AG09309 (cell line): Measurements from ENCODE around the gene CSTF3.

Experiments used
- DNase-seq: peaks from one replicate; pipeline ENCODE4 v3.0.0-alpha.2; 2010; ENCODE audit warnings: low read depth
- H3K4me3 ChIP-seq: 2 replicates; pipeline ENCODE4 v1.5.1; 2011; ENCODE audit warnings: mild to moderate bottlenecking, low read depth, low read length, moderate library complexity; ENCODE audit not compliant: control insufficient read depth
- CTCF ChIP-seq: IDR thresholded peaks from 2 replicates; pipeline ENCODE4 v1.5.1; 2011; ENCODE audit warnings: mild to moderate bottlenecking, low read depth, low read length, inconsistent platforms; ENCODE audit not compliant: insufficient read depth, control insufficient read depth; ENCODE audit errors: missing control alignments

CSTF3 gene

GRCh38 chr11:33191467-33191866, 30.2 kb upstream of the CSTF3 start:
- H3K4me3 ChIP-seq = no peak overlapping the region
- DNase-seq = no peak
- TF ChIP-seq CTCF = no peak

DNA sequence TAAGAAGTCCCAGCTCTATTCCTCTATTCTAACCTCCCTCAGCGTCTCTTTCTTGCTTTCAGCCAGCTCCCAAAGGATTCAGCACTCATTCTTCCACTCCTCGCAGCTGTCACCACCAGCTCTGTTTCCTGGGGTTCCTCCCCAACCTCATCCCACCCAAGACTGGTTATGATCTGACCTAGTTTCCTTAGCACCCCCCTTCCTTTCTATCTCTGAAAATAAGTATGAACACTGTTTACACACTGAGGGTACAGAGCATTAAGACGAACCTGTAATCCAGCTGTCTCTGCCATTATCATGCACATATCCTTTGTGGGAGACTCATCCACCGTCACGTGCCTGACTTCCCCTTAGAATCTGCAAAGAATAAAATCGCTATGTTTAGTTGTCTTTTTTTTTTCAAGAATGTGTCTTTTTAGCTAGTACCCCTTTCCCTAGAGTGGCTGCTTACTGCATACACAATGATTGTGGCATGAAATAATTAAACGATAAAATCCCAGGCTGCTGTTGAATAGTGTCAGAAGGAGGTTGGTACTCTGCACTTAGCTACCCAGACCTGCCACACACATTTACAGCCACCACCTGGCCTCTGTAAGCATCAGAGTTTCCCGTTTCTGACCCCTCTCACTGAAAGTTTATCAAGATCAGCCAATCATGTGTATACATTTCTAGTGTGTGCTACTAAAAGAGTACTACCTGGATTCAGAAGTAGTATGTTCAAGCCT, 26.9 kb upstream of the CSTF3 start:
- no peak for DNase-seq

GRCh38 chr11:33185756-33186155, 24.5 kb upstream of the CSTF3 start:
- TF ChIP-seq CTCF = no peak
- no peak for DNase-seq
- H3K4me3 ChIP-seq = no peak overlapping the region

More for the DNA sequence above, 26.9 kb upstream of the CSTF3 start:
- H3K4me3 ChIP-seq = no peak overlapping the region
- TF ChIP-seq CTCF = no peak

GRCh38 chr11:33182246-33182878, 21.1 kb upstream of the CSTF3 start:
- no peak for TF ChIP-seq CTCF
- no peak for DNase-seq
- H3K4me3 ChIP-seq = no peak overlapping the region

DNA sequence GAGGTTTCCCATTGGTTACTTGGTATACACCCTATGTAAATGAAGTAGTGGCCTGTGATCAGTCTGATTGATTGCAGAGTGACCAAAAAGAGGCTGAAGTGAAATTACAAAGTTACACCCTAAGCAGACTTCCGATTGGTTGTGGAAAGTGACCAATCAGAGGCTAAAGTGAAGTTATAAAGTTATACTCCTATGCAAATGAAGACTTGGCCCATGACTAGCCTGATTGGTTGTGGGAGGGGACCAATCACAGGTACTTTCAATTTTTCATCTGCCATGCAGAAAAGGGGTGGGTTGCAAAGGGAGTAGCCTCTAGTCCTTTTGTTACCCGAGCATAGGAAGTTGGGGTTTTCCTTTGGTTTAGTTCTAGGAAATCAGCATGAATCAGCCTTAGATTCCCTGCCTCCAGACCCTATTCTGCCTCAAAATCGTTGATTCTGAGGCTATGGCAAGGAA, 18.1 kb upstream of the CSTF3 start:
- H3K4me3 ChIP-seq = no peak overlapping the region
- no peak for TF ChIP-seq CTCF
- DNase-seq = no peak

- no peak for TF ChIP-seq CTCF
- H3K4me3 ChIP-seq = no peak overlapping the region
- DNase-seq = no peak
Observed at GRCh38 chr11:33178443-33179180, 17.3 kb upstream of the CSTF3 start.
